Measurements from ENCODE around the gene VPS33A.

Gene VPS33A

GRCh38 chr12:122250536-122250935 is 15.8 kb downstream of the VPS33A start:
- DNase-seq (ENCODE audit: low spot score): no peak

GRCh38 chr12:122250047-122250446 is 16.2 kb downstream of the VPS33A start:
- DNase-seq (ENCODE audit: low spot score): no peak

- DNase-seq (ENCODE audit: low spot score): no peak
Measured at GRCh38 chr12:122245553-122245952, 20.7 kb downstream of the VPS33A start.

GRCh38 chr12:122244565-122245371 is 21.5 kb downstream of the VPS33A start:
- DNase-seq (ENCODE audit: low spot score): peak; percentile 13

- DNase-seq (ENCODE audit: low spot score): no peak
Measured at GRCh38 chr12:122243965-122244364, 22.3 kb downstream of the VPS33A start.

- DNase-seq (ENCODE audit: low spot score): no peak
Measured at GRCh38 chr12:122238861-122239260, 27.4 kb downstream of the VPS33A start.

GRCh38 chr12:122235741-122236140 is 30.6 kb downstream of the VPS33A start:
- no peak for DNase-seq (ENCODE audit: low spot score)

- DNase-seq (ENCODE audit: low spot score): no peak
Measured at GRCh38 chr12:122232691-122233090, 33.6 kb downstream of the VPS33A start.

GRCh38 chr12:122230798-122231197 is 35.5 kb downstream of the VPS33A start:
- no peak for DNase-seq (ENCODE audit: low spot score)

GRCh38 chr12:122228092-122228491 is 38.2 kb downstream of the VPS33A start:
- no peak for DNase-seq (ENCODE audit: low spot score)

- no peak for DNase-seq (ENCODE audit: low spot score)
Measured at GRCh38 chr12:122227341-122227740, 39.0 kb downstream of the VPS33A start.

- DNase-seq (ENCODE audit: low spot score): no peak
Measured at GRCh38 chr12:122226366-122227125, 39.7 kb downstream of the VPS33A start.

- DNase-seq (ENCODE audit: low spot score): peak; percentile 100
Measured at GRCh38 chr12:122225683-122226365, 40.5 kb downstream of the VPS33A start, which contains the start of gene DIABLO. Gene DIABLO (minus strand): TSS chr12:122226052. CDS start chr12:122226014, 38 bp downstream.

- DNase-seq (ENCODE audit: low spot score): no peak
Measured at GRCh38 chr12:122216445-122216844, 49.8 kb downstream of the VPS33A start.

- no peak for DNase-seq (ENCODE audit: low spot score)
Measured at GRCh38 chr12:122215771-122216170, 50.5 kb downstream of the VPS33A start.

- DNase-seq (ENCODE audit: low spot score): no peak
Measured at GRCh38 chr12:122208073-122208820, 58.0 kb downstream of the VPS33A start.

- no peak for DNase-seq (ENCODE audit: low spot score)
Measured at GRCh38 chr12:122207391-122207790, 58.9 kb downstream of the VPS33A start.

- no peak for DNase-seq (ENCODE audit: low spot score)
Measured at GRCh38 chr12:122206976-122207375, 59.3 kb downstream of the VPS33A start.

- no peak for DNase-seq (ENCODE audit: low spot score)
Measured at GRCh38 chr12:122206111-122206881, 60.0 kb downstream of the VPS33A start.

GRCh38 chr12:122205053-122205925 is 61.0 kb downstream of the VPS33A start:
- DNase-seq (ENCODE audit: low spot score): no peak

Data from GM03348 (cell line).